SHP77 treated with DMSO at 0.1 percent for 48 hours (cell line): ENCODE measurements around the gene SMIM24.
"Not testable (repeated sequence)": the region's sequence is repeated elsewhere in the genome, so short reads cannot be mapped to it uniquely, and the experiment has no call there.

Experiments used
- DNase-seq: peaks from one replicate; lab custom pipeline; 2025; lab: John Stamatoyannopoulos, UW

The SMIM24 gene

GRCh38 chr19:3433805-3434540 is 46.4 kb downstream of the SMIM24 start:
- DNase-seq, result no peak

- DNase-seq, result no peak
Measured at GRCh38 chr19:3433313-3433712, 47.0 kb downstream of the SMIM24 start.

GRCh38 chr19:3431760-3432397 is 48.4 kb downstream of the SMIM24 start:
- no peak for DNase-seq

- not testable (repeated sequence) for DNase-seq
Measured at GRCh38 chr19:3430366-3430680, 50.0 kb downstream of the SMIM24 start.

GRCh38 chr19:3426433-3426832 is 53.9 kb downstream of the SMIM24 start:
- no peak for DNase-seq
